ENCODE measurements around the gene IL15.
A peak's percentile ranks its signal among the peaks of the same experiment; 100 is the strongest.
"Not testable (repeated sequence)": the region's sequence is repeated elsewhere in the genome, so short reads cannot be mapped to it uniquely, and the experiment has no call there.

Gene IL15

GRCh38 chr4:141751806-141752205 lies 115.4 kb downstream of the IL15 start:
- not testable (repeated sequence) for H3K36me3 ChIP-seq (ENCODE audit: insufficient read depth, low read depth, low read length); H3K4me3 ChIP-seq (ENCODE audit: low read length); H3K9ac ChIP-seq (ENCODE audit: low read depth, low read length); H3K27me3 ChIP-seq (ENCODE audit: insufficient read depth, low read length); H3K27ac ChIP-seq (ENCODE audit: low read length); H3K9me3 ChIP-seq (ENCODE audit: insufficient read depth, low read depth, low read length); H3K4me1 ChIP-seq (ENCODE audit: insufficient read depth, low read length)

- no peaks in the 10 kb centered on the region for H3K36me3 ChIP-seq (ENCODE audit: insufficient read depth, low read depth, low read length)
- no peak overlapping the region for H3K27ac ChIP-seq (ENCODE audit: low read length)
- no peak overlapping the region for H3K9ac ChIP-seq (ENCODE audit: low read depth, low read length)
- H3K4me3 ChIP-seq (ENCODE audit: low read length): no peak overlapping the region; the same call in 1 of the 2 replicates
- no peaks in the 10 kb centered on the region for H3K27me3 ChIP-seq (ENCODE audit: insufficient read depth, low read length)
- no peaks in the 10 kb centered on the region for H3K9me3 ChIP-seq (ENCODE audit: insufficient read depth, low read depth, low read length)
- H3K4me1 ChIP-seq (ENCODE audit: insufficient read depth, low read length): peaks cover 7% of the 10 kb centered on the region; the same call in 1 of the 2 replicates
These were observed 120.9 kb downstream of the IL15 start for GRCh38 chr4:141757287-141757686.

- Histone ChIP-seq H3K4me3 (ENCODE audit: low read length) (no peak overlapping the region), H3K4me1 (ENCODE audit: insufficient read depth, low read length) (peaks cover 7% of the 10 kb centered on the region; the same call in 1 of the 2 replicates), H3K36me3 (ENCODE audit: insufficient read depth, low read depth, low read length) (no peaks in the 10 kb centered on the region), H3K27me3 (ENCODE audit: insufficient read depth, low read length) (no peaks in the 10 kb centered on the region), H3K9me3 (ENCODE audit: insufficient read depth, low read depth, low read length) (no peaks in the 10 kb centered on the region), H3K27ac (ENCODE audit: low read length) (no peak overlapping the region), H3K9ac (ENCODE audit: low read depth, low read length) (no peak overlapping the region)
These were observed 123.5 kb downstream of the IL15 start for GRCh38 chr4:141759796-141760425.

GRCh38 chr4:141761926-141762325 lies 125.5 kb downstream of the IL15 start:
- peaks cover 7% of the 10 kb centered on the region; the same call in 1 of the 2 replicates for H3K4me1 ChIP-seq (ENCODE audit: insufficient read depth, low read length)
- H3K36me3 ChIP-seq (ENCODE audit: insufficient read depth, low read depth, low read length): no peaks in the 10 kb centered on the region
- no peak overlapping the region for H3K4me3 ChIP-seq (ENCODE audit: low read length)
- H3K9ac ChIP-seq (ENCODE audit: low read depth, low read length): no peak overlapping the region
- no peaks in the 10 kb centered on the region for H3K27me3 ChIP-seq (ENCODE audit: insufficient read depth, low read length)
- no peaks in the 10 kb centered on the region for H3K9me3 ChIP-seq (ENCODE audit: insufficient read depth, low read depth, low read length)
- H3K27ac ChIP-seq (ENCODE audit: low read length): no peak overlapping the region

- H3K36me3 ChIP-seq (ENCODE audit: insufficient read depth, low read depth, low read length): no peaks in the 10 kb centered on the region
These were observed 127.0 kb downstream of the IL15 start for GRCh38 chr4:141763374-141763773.

GRCh38 chr4:141768954-141769353 lies 132.6 kb downstream of the IL15 start:
- peak overlapping the region; percentile 35; the same call in 1 of the 2 replicates for H3K4me3 ChIP-seq (ENCODE audit: low read length)
- no peaks in the 10 kb centered on the region for H3K27me3 ChIP-seq (ENCODE audit: insufficient read depth, low read length)
- H3K9ac ChIP-seq (ENCODE audit: low read depth, low read length): no peak overlapping the region
- peaks cover 8% of the 10 kb centered on the region; the same call in 1 of the 2 replicates for H3K4me1 ChIP-seq (ENCODE audit: insufficient read depth, low read length)
- no peaks in the 10 kb centered on the region for H3K9me3 ChIP-seq (ENCODE audit: insufficient read depth, low read depth, low read length)
- H3K36me3 ChIP-seq (ENCODE audit: insufficient read depth, low read depth, low read length): no peaks in the 10 kb centered on the region
- H3K27ac ChIP-seq (ENCODE audit: low read length): peak overlapping the region; percentile 40

More at GRCh38 chr4:141763374-141763773, 127.0 kb downstream of the IL15 start:
- no peaks in the 10 kb centered on the region for H3K4me1 ChIP-seq (ENCODE audit: insufficient read depth, low read length)
- no peak overlapping the region for H3K9ac ChIP-seq (ENCODE audit: low read depth, low read length)
- H3K27me3 ChIP-seq (ENCODE audit: insufficient read depth, low read length): no peaks in the 10 kb centered on the region
- no peak overlapping the region for H3K4me3 ChIP-seq (ENCODE audit: low read length)
- H3K27ac ChIP-seq (ENCODE audit: low read length): no peak overlapping the region
- H3K9me3 ChIP-seq (ENCODE audit: insufficient read depth, low read depth, low read length): no peaks in the 10 kb centered on the region

- no peak overlapping the region for H3K4me3 ChIP-seq (ENCODE audit: low read length)
- H3K4me1 ChIP-seq (ENCODE audit: insufficient read depth, low read length): peaks cover 8% of the 10 kb centered on the region; the same call in 1 of the 2 replicates
- H3K9me3 ChIP-seq (ENCODE audit: insufficient read depth, low read depth, low read length): no peaks in the 10 kb centered on the region
- H3K9ac ChIP-seq (ENCODE audit: low read depth, low read length): no peak overlapping the region
- H3K27me3 ChIP-seq (ENCODE audit: insufficient read depth, low read length): no peaks in the 10 kb centered on the region
- no peaks in the 10 kb centered on the region for H3K36me3 ChIP-seq (ENCODE audit: insufficient read depth, low read depth, low read length)
- no peak overlapping the region for H3K27ac ChIP-seq (ENCODE audit: low read length)
These were observed 135.8 kb downstream of the IL15 start for GRCh38 chr4:141771889-141772830.

- Histone ChIP-seq H3K27ac (ENCODE audit: low read length) (no peak overlapping the region), H3K9ac (ENCODE audit: low read depth, low read length) (no peak overlapping the region), H3K36me3 (ENCODE audit: insufficient read depth, low read depth, low read length) (no peaks in the 10 kb centered on the region), H3K4me1 (ENCODE audit: insufficient read depth, low read length) (peaks cover 8% of the 10 kb centered on the region; the same call in 1 of the 2 replicates), H3K27me3 (ENCODE audit: insufficient read depth, low read length) (no peaks in the 10 kb centered on the region), H3K4me3 (ENCODE audit: low read length) (no peak overlapping the region), H3K9me3 (ENCODE audit: insufficient read depth, low read depth, low read length) (no peaks in the 10 kb centered on the region)
These were observed 136.5 kb downstream of the IL15 start for GRCh38 chr4:141772838-141773237.

- H3K4me1 ChIP-seq (ENCODE audit: insufficient read depth, low read length): no peaks in the 10 kb centered on the region
- H3K36me3 ChIP-seq (ENCODE audit: insufficient read depth, low read depth, low read length): no peaks in the 10 kb centered on the region
- H3K9me3 ChIP-seq (ENCODE audit: insufficient read depth, low read depth, low read length): no peaks in the 10 kb centered on the region; the same call in none of the 2 replicates
- H3K27me3 ChIP-seq (ENCODE audit: insufficient read depth, low read length): no peaks in the 10 kb centered on the region
- H3K27ac ChIP-seq (ENCODE audit: low read length): no peak overlapping the region
- no peak overlapping the region for H3K4me3 ChIP-seq (ENCODE audit: low read length)
- no peak overlapping the region for H3K9ac ChIP-seq (ENCODE audit: low read depth, low read length)
These were observed 145.8 kb downstream of the IL15 start for GRCh38 chr4:141782205-141782604.

Measured in iPS-20b (cell line).